ENCODE results near the gene TSEN54. TPM values are rescaled to one million over a fixed set of nuclear protein-coding genes. Genes with fewer than 3 reads are reported as not detected.

The TSEN54 gene
- total RNA-seq, 1 experiment from 2014 or later: 42.6 TPM

DNA sequence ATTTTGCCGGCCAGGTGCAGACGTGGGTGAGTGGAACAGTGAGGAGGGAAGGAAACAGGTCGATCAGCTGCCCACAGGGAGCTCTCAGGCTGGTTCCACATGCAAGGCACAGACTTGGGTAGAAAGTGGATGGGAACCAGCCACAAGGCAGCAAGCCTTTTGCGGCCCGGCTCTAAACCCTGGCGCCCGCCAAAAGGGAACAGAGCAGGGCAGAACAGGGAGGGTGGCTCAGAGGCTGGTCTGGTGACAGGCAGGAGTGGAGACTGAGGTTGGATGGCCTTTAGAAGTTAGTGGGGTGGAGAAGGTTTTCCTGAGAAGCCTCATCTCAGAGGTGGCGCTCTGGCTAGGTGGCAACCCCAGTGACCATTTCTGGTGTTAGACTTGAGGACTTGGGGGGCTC lies 19.5 kb downstream of the TSEN54 start:
- BruUV-seq (replicated peaks): no TSS peak
- Histone ChIP-seq H3F3A (ENCODE audit: insufficient read depth, low read depth) (peaks cover 15% of the 10 kb centered on the region; the same call in 1 of the 2 replicates), H3K27me3 (ENCODE audit: insufficient read depth, low read depth) (no peaks in the 10 kb centered on the region), H3K36me3 (ENCODE audit: low read depth) (peaks cover 4% of the 10 kb centered on the region; the same call in 1 of the 2 replicates), H3K4me2 (no peak overlapping the region), H2AFZ (no peak overlapping the region), H3K79me2 (ENCODE audit: low read depth) (peaks cover 25% of the 10 kb centered on the region), H3K4me1 (replicated peaks; ENCODE audit: insufficient read depth) (peaks cover 17% of the 10 kb centered on the region), H3K27ac (no peak overlapping the region), H3K4me3 (no peak overlapping the region), H4K20me1 (ENCODE audit: insufficient read depth) (no peaks in the 10 kb centered on the region), H3K9me3 (ENCODE audit: insufficient read depth, low read depth) (no peaks in the 10 kb centered on the region), H3K9me2 (ENCODE audit: insufficient read depth) (no peaks in the 10 kb centered on the region)
- POLR2A ChIA-PET (ENCODE audit: unreplicated experiment): no interaction called here
- CTCF ChIA-PET: no interaction called here
- no peak for DNase-seq
- intact Hi-C loops (cut with micrococcal nuclease; ENCODE audit: unreplicated experiment): no loop called here
- TF ChIP-seq CTCF (conservative IDR thresholded peaks at IDR 0.05): no peak
- TF ChIP-seq EZH2 (IDR thresholded peaks at IDR 0.05; ENCODE audit: low read depth): no peak

DNA sequence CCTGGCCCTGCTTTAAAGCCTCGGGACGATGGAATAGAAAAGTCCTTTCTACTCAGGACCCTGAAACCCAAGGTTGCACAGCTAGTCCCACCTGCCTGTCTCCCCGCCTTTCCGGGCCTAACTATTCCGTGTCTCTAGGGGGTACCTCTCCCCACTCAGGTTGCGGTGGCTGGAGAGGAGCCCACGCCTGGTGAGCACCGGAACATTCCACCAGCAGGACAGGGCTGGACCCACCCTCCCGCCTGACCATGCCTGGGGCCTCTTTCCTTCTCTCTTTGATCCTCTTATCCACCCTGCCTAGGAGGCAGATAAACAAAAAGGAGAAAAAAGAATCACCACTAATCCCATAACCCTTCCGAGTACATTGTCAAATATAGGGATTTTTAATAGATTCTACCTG lies 20.0 kb downstream of the TSEN54 start:
- ChIA-PET CTCF (no interaction called here), POLR2A (ENCODE audit: unreplicated experiment) (no interaction called here)
- intact Hi-C loops (cut with micrococcal nuclease; ENCODE audit: unreplicated experiment): no loop called here
- Histone ChIP-seq H3K4me2 (no peak overlapping the region), H3K36me3 (ENCODE audit: low read depth) (peaks cover 4% of the 10 kb centered on the region; the same call in 1 of the 2 replicates), H4K20me1 (ENCODE audit: insufficient read depth) (no peaks in the 10 kb centered on the region), H3K79me2 (ENCODE audit: low read depth) (peaks cover 21% of the 10 kb centered on the region), H2AFZ (no peak overlapping the region), H3F3A (ENCODE audit: insufficient read depth, low read depth) (peaks cover 10% of the 10 kb centered on the region; the same call in 1 of the 2 replicates), H3K27ac (no peak overlapping the region), H3K9me3 (ENCODE audit: insufficient read depth, low read depth) (no peaks in the 10 kb centered on the region), H3K9me2 (ENCODE audit: insufficient read depth) (no peaks in the 10 kb centered on the region), H3K4me3 (no peak overlapping the region), H3K27me3 (ENCODE audit: insufficient read depth, low read depth) (no peaks in the 10 kb centered on the region), H3K4me1 (replicated peaks; ENCODE audit: insufficient read depth) (peaks cover 12% of the 10 kb centered on the region)
- TF ChIP-seq CTCF (conservative IDR thresholded peaks at IDR 0.05) (no peak), EZH2 (IDR thresholded peaks at IDR 0.05; ENCODE audit: low read depth) (no peak)
- no peak for DNase-seq
- BruUV-seq (replicated peaks): no TSS peak

GRCh38 chr17:75539967-75540729 lies 23.8 kb downstream of the TSEN54 start:
- BruUV-seq (replicated peaks): no TSS peak

More at GRCh38 chr17:75539967-75540729, 23.8 kb downstream of the TSEN54 start:
- no peak overlapping the region for H3K27ac ChIP-seq
- H3K9me2 ChIP-seq (ENCODE audit: insufficient read depth): no peaks in the 10 kb centered on the region
- ChIA-PET POLR2A (ENCODE audit: unreplicated experiment) (no interaction called here), CTCF (interaction anchor here (0.5 kb wide), 1 partner anchor 448 kb away, joined by 13 read pairs; no protein-coding TSS in a partner anchor)
- no peak for TF ChIP-seq CTCF (conservative IDR thresholded peaks at IDR 0.05)
- TF ChIP-seq EZH2 (IDR thresholded peaks at IDR 0.05; ENCODE audit: low read depth): no peak
- H3K79me2 ChIP-seq (ENCODE audit: low read depth): 0 out of 2 replicates have a peak, but pooled peaks cover 6% of the 10 kb centered on the region
- no peak overlapping the region for H3K4me3 ChIP-seq
- DNase-seq: no peak
- no peaks in the 10 kb centered on the region for H3K27me3 ChIP-seq (ENCODE audit: insufficient read depth, low read depth)
- no peaks in the 10 kb centered on the region for H3K36me3 ChIP-seq (ENCODE audit: low read depth)
- H3F3A ChIP-seq (ENCODE audit: insufficient read depth, low read depth): no peaks in the 10 kb centered on the region
- H3K4me2 ChIP-seq: no peak overlapping the region
- H2AFZ ChIP-seq: no peak overlapping the region
- no peaks in the 10 kb centered on the region for H3K4me1 ChIP-seq (replicated peaks; ENCODE audit: insufficient read depth)
- H3K9me3 ChIP-seq (ENCODE audit: insufficient read depth, low read depth): no peaks in the 10 kb centered on the region
- H4K20me1 ChIP-seq (ENCODE audit: insufficient read depth): no peaks in the 10 kb centered on the region
- intact Hi-C loops (cut with micrococcal nuclease; ENCODE audit: unreplicated experiment): no loop called here

Measured in PC-9 (cell line).